Measurements from ENCODE around the gene ZSWIM1. TPM values are rescaled to one million over a fixed set of nuclear protein-coding genes. Genes with fewer than 3 reads are reported as not detected.
A peak's percentile ranks its signal among the peaks of the same experiment; 100 is the strongest.
"Not testable (repeated sequence)": the region's sequence is repeated elsewhere in the genome, so short reads cannot be mapped to it uniquely, and the experiment has no call there.

The ZSWIM1 gene
- total RNA-seq, 1 donor from 2014 or later = 4.0 TPM

DNA sequence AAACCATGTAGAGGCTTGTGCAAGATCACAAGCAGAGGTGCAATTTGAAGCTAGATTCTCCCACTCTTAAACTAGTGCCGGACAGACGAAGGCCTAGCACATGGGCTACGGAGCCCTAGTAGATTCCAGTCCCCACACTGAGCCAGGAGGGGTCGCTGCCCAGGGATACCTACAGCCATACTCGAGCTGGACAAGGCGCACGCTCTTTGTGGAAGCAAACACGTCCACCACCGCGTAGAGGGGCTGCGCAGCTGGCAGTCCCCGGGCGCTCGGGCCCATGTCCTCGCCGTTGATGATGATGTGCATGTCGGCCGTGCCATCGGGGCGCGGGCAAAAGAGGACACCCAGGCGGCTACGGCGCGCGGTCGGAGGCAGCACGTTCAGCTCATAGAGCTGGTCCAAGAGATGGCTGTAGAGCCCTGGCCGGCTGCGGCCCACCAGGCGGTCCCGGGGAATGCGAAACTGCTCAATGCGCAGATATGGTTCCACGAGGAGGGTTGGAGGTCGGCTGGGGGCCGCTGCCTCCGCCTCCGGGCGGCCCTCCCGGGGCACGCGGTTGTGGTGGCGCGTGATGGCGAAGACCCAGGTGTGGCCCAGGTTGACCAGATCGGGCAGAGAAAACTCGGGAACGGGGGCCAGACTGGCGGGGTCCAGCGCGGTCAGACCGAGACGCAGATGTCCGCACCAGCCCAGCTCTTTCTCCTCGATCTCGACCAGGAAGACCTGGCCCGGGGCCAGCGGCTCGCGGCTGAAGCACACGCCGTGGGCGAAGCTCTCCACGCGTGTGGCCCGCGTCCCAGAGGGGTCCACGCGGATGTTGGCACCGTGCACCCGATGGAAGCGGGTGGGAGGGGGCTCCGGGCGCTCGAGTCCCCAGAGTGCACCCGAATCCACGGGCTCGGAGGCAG, 9.3 kb downstream of the ZSWIM1 start:
- DNase-seq = peak; percentile 60

GRCh38 chr20:45890985-45891983, 10.3 kb downstream of the ZSWIM1 start, which contains the start of the genes CTSA and NEURL2:
TSS of gene CTSA (plus strand) at chr20:45891335. CDS start at chr20:45891569, 234 bp downstream.
TSS of gene NEURL2 (minus strand) at chr20:45891208. CDS start at chr20:45890991, 217 bp downstream.
- DNase-seq = peak; percentile 81

DNA sequence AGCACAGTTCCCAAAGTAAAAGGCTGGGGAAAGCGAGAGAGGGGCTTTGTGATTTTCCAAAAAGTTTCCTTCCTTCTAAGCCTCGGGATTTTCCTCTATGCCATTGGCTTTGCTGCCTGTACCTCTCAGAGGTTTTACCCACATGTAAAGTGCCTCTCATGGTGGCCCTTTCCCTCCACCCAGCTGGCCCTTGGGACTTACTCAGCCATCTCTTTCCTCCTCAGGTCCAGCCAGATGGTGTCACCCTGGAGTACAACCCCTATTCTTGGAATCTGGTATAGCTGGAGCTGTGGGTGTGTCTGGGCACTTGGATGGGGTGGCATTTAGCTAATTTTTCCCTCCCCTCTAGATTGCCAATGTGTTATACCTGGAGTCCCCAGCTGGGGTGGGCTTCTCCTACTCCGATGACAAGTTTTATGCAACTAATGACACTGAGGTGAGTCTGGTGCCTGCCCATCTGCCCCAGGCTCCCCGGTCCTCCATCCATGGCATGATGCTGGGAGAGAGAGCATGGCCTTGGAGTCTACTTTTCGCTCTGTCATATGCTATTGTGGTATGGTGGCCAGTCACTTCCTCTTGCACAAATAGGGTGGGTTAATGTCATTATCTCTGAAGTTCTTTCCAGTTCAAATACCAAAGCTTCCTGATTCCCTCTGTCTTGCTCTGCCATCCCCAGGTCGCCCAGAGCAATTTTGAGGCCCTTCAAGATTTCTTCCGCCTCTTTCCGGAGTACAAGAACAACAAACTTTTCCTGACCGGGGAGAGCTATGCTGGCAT, 11.2 kb downstream of the ZSWIM1 start:
- no peak for DNase-seq

GRCh38 chr20:45892828-45893500, 11.9 kb downstream of the ZSWIM1 start:
- DNase-seq = no peak

DNA sequence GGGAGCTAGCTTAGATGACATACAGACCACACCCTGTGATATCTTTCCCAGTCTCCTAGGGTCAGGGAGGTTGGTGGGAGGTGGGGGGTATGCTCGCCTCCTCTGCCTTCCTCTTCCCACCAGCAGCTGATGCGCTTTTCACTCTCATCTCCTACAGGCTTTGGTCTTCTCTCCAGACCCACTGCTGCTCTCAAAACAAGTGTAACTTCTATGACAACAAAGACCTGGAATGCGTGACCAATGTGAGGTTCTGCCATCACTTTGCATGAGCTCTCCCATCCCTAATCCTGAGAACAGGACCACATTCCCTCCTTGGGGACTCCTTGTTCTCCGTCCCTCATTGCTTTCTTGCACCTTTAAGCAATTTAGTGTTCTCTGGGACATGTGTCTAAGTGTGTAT, 12.8 kb downstream of the ZSWIM1 start:
- DNase-seq = no peak

GRCh38 chr20:45894797-45895196, 13.8 kb downstream of the ZSWIM1 start:
- no peak for DNase-seq

GRCh38 chr20:45896641-45897161, 15.7 kb downstream of the ZSWIM1 start:
- DNase-seq = no peak

GRCh38 chr20:45897289-45897688, 16.3 kb downstream of the ZSWIM1 start:
- no peak for DNase-seq

DNA sequence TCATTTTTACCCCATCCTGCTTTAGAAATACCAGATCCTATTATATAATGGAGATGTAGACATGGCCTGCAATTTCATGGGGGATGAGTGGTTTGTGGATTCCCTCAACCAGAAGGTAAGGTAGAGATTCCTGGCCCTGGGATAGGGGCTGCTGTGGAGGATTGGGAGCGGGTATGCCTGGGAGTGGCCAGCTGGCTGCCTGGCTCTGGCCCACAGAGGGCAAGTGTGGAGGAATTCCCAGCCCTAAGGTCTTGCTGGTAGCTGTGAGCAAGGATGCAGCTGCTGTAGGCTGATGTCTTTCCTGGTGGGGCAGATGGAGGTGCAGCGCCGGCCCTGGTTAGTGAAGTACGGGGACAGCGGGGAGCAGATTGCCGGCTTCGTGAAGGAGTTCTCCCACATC, 16.7 kb downstream of the ZSWIM1 start:
- no peak for DNase-seq

- DNase-seq = no peak
Observed at GRCh38 chr20:45898285-45898684, 17.3 kb downstream of the ZSWIM1 start.

DNA sequence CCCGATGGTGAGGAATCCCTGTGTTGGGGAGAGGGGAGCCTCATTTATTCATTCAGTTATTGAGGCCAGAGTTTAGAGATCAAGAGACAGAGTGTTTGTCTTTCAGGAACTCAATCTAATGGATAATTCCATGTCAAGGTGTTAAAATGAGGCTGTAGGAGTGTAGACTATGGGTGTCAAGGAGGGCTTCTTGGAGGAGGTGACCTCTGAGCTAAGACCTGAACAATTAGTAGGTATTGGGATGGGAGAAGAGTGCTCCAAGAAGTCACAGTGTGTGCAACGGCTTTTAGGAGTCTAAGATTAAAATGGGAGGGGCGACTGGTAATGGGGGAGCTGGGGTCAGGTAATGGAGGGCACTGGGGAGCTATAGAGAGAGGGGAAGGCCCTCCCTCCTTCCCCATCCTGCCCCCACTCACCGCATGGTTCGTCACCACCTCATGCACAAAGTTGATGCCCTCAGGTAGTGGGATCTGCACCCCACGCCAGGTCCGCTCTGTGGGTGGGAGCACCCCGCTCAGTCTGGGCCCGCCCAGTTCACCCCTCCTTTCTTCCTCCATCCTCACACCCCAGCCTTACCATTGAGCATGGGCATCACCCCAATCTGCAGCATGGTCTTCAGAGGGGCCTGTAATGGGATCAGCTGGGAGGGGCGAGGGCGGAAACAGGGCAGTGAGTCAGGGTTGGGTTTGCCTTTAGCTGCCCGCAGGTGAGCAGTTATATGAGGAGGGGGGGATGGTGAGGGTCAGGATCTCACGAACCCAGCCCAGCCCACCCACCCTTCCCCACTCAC, 18.2 kb downstream of the ZSWIM1 start:
- DNase-seq = no peak

DNA sequence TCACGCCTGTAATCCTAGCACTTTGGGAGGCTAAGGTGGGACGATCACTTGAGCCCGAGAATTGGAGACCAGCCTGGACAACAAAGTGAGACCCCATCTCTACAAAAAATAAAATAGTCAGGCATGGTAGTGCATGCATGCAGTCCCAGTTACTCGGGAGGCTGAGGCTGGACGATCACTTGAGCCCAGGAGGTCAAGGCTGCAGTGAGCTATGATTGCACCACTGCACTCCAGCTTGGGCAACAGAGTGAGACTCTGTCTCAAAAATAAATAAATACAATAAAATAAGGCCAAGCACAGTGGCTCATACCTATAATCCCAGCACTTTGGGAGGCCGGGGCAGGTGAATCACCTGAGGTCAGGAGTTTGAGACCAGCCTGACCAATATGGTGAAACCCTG, 20.3 kb downstream of the ZSWIM1 start:
- not testable (repeated sequence) for DNase-seq

DNA sequence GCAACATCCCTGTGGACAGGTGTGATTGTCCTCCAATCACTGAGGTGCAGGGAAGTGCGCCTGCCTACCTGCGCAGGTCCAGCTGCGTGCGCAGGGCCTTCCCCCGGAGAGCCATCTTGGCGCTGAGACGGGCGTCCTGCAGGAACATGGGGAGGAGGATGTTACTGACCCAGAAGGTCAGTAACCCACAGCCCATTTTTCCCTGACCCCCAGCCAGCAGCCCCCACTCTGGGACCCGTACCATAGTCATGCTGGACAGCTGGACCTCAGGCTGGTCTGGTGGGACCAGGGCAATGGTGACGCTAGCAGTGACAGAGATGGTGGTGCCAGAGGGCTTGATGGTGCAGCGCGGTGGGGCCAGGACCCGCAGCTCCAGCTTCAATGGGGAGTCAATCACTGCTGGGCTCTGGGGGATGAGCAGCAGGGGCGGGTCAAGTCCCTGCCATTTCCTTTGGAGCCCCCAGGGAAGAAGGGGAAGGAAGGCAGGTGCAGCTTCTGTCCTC, 21.2 kb downstream of the ZSWIM1 start:
- no peak for DNase-seq

DNA sequence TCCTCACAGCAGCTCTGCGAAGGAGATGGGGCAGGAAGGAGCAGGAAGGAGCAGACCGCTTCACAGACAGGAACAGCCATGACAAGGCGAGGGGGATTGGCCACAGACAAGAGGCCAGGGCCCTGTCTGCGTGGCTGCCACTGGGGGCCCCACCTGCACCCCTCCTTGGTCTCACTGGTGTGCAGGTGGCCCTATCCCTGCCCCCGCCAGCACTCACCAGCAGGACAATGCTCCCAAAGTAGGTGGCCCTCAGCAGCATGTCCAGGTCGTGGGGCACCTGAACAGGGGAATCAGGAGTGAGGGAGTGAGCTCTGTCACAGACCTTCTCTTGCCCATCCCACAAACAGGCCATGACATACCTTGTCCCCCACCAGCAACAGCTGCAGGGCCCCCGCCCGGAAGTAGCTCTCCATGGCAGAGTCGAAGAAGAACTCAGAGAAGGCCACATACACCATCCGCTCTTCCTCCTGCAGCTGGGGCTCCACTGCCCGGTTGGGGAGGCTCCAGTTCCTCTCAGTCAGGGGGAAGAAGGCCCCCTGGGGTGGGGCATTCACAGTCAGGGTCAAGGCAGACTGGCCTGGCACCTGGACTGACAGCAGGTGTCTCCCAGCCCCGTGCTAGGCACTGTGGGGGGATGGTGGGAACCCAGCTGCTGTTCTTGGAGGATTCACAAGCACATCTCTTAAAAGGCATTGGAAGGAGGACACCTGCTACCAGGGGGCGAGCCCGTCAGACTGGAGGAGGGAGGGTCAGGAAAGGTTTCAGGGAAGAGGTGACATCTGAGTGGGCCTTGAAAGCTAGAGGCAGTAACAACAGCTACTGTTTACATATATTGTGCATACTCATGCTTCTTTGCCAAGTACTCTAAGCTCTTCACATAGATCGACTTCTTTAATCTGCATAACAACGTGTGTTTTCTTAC, 23.8 kb downstream of the ZSWIM1 start:
- no peak for DNase-seq

GRCh38 chr20:45905505-45906079, 24.6 kb downstream of the ZSWIM1 start:
- DNase-seq = no peak

- no peak for DNase-seq
Observed at GRCh38 chr20:45907219-45907948, 26.4 kb downstream of the ZSWIM1 start.

- no peak for DNase-seq
Observed at GRCh38 chr20:45908084-45908483, 27.1 kb downstream of the ZSWIM1 start.

GRCh38 chr20:45909336-45909808, 28.3 kb downstream of the ZSWIM1 start:
- no peak for DNase-seq

Data from skin of body (tissue), 2 donors.